AG09319 (cell line): ENCODE data around the gene ADGRL1.

Experiments used
- DNase-seq: peaks from one replicate; pipeline ENCODE4 v3.0.0-alpha.2; 2010; ENCODE audit warnings: low read depth; ENCODE audit errors: extremely low read depth
- CTCF ChIP-seq: IDR thresholded peaks from 2 replicates; pipeline ENCODE4 v1.5.1; 2011; ENCODE audit warnings: low read depth, mild to moderate bottlenecking, inconsistent platforms, low read length, moderate library complexity

The ADGRL1 gene

DNA sequence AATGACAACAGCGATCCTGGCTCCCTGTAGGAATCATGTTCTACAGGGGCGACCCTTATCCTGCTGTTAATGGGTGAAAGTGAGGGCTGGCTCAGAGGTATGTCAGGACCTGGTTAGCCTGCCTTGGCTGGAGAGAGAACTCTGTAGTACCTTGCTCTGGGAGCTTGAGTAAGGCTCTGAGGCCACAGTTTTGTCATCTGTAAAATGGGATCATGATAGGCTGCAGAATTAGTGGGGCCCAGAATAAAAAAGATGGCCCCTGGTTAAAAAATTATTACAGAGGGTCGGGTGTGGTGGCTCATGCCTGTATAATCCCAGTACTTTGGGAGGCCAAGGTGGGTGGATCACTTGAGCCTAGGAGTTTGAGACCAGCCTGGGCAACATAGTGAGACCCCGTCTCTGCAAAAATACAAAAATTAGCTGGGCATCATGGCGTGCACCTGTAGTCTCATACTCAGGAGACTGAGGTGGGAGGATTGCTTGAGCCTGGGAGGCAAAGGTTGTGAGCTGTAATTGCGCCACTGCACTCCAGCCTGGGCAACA lies 104.9 kb downstream of the ADGRL1 start:
- DNase-seq = no peak
- TF ChIP-seq CTCF = no peak
